BLaER1 (cell line): ENCODE measurements around the gene BICC1.

Experiments
- H3K27ac ChIP-seq: shearing (Covaris generic); formaldehyde crosslinking; 2 replicates; pipeline ENCODE4 v1.8.1; 2022
- H3K27me3 ChIP-seq: shearing (Covaris generic); formaldehyde crosslinking; 2 replicates; pipeline ENCODE4 v1.8.1; 2022
- H3K36me3 ChIP-seq: shearing (Covaris generic); formaldehyde crosslinking; 2 replicates; pipeline ENCODE4 v1.8.1; 2022
- H3K4me1 ChIP-seq: shearing (Covaris generic); formaldehyde crosslinking; 2 replicates; pipeline ENCODE4 v1.8.1; 2022
- H3K4me2 ChIP-seq: shearing (Covaris generic); formaldehyde crosslinking; 2 replicates; pipeline ENCODE4 v1.8.1; 2022
- H3K4me3 ChIP-seq: shearing (Covaris generic); formaldehyde crosslinking; 2 replicates; pipeline ENCODE4 v1.8.1; 2022
- H3K9ac ChIP-seq: shearing (Covaris generic); formaldehyde crosslinking; 2 replicates; pipeline ENCODE4 v1.8.1; 2022
- H3K9me3 ChIP-seq: shearing (Covaris generic); formaldehyde crosslinking; 2 replicates; pipeline ENCODE4 v1.8.1; 2022
- H4K20me1 ChIP-seq: shearing (Covaris generic); formaldehyde crosslinking; 2 replicates; pipeline ENCODE4 v1.8.1; 2022
- Cebpa-rat ChIP-seq: shearing (Covaris generic); IDR thresholded peaks from 2 replicates; pipeline ENCODE4 v1.8.1; 2022

The BICC1 gene

GRCh38 chr10:58778966-58779365, 266.3 kb downstream of the BICC1 start:
- Histone ChIP-seq H3K27ac (no peak overlapping the region), H3K4me2 (no peak overlapping the region), H3K9me3 (no peaks in the 10 kb centered on the region), H3K4me3 (no peak overlapping the region), H4K20me1 (no peaks in the 10 kb centered on the region), H3K4me1 (no peaks in the 10 kb centered on the region), H3K36me3 (no peaks in the 10 kb centered on the region), H3K27me3 (no peaks in the 10 kb centered on the region), H3K9ac (no peak overlapping the region)
- no peak for TF ChIP-seq Cebpa-rat

DNA sequence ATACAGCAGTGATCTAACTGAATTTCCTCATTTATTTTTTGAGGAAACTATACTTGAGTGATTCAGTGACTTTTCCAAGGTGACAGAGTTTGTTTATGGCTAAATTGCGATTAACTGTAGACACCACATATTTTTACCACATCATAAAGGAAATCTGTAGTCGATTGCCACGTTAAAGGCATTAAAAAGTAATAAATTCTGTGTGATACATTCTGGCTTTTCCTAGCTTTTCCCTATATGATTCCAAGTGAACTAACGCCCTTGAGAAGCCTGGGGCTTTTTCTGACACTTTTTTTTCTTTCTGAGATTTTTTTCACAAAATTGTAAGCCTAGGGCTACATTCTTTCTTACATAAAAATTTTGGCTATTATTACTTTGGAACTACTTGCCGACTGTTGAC, 266.9 kb downstream of the BICC1 start:
- no peak overlapping the region for H3K27ac ChIP-seq
- H4K20me1 ChIP-seq = no peaks in the 10 kb centered on the region
- no peaks in the 10 kb centered on the region for H3K4me1 ChIP-seq
- no peaks in the 10 kb centered on the region for H3K27me3 ChIP-seq
- no peak overlapping the region for H3K4me3 ChIP-seq
- no peak overlapping the region for H3K4me2 ChIP-seq
- H3K9me3 ChIP-seq = no peaks in the 10 kb centered on the region
- TF ChIP-seq Cebpa-rat = no peak
- H3K9ac ChIP-seq = no peak overlapping the region
- no peaks in the 10 kb centered on the region for H3K36me3 ChIP-seq

DNA sequence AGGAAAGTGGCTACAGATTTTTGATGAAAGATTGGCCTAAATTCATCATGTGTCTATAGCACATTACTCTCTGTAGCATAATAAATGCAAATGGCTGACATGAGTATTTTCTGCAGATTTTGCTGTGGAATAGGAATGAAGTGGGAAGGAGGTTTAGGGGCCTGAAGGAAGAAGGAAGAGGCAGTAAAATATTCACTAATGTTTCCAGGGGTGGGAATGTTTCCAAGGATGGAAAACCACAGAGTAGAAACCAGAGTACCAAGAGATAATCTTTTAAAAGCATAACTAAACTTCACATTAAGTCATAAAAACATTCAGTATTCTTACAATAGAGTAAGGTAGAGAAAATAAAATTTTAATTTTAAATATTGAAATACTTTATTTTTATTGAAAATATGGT, 267.8 kb downstream of the BICC1 start:
- H3K27ac ChIP-seq = no peak overlapping the region
- H3K4me1 ChIP-seq = no peaks in the 10 kb centered on the region
- no peak overlapping the region for H3K9ac ChIP-seq
- H3K4me3 ChIP-seq = no peak overlapping the region
- no peak for TF ChIP-seq Cebpa-rat
- no peaks in the 10 kb centered on the region for H4K20me1 ChIP-seq
- no peak overlapping the region for H3K4me2 ChIP-seq
- H3K36me3 ChIP-seq = no peaks in the 10 kb centered on the region
- H3K27me3 ChIP-seq = no peaks in the 10 kb centered on the region
- no peaks in the 10 kb centered on the region for H3K9me3 ChIP-seq

DNA sequence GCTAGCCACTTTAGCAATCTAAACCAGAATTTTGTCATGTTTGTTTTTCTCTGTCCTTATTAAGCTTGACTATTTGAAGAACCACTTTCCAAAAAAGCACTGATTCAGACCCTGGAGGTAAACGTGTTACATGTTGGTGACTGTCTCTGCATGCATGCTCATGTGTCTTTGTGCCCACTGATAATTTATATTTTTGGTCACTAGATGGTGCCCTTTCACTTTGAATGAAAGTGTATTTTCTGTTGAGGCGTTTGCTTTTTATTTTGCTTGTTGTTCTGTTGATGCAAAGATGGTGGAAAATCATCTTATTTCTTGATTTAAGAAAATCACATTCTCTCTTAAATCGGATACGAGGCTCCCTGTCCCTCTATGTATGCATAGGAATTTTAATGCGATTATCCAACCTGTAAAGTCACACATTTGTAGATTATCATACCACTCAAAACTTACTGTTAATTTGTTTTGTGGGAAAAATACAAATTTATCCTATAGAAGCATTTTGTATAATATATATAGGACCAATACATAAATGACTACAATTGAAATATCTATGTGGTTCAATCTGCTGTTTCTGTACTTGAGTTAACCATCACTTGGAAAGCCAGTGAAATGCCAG, 269.3 kb downstream of the BICC1 start:
- TF ChIP-seq Cebpa-rat = no peak
- no peaks in the 10 kb centered on the region for H3K27me3 ChIP-seq
- no peak overlapping the region for H3K9ac ChIP-seq
- H3K4me2 ChIP-seq = no peak overlapping the region
- no peaks in the 10 kb centered on the region for H3K9me3 ChIP-seq
- no peaks in the 10 kb centered on the region for H3K36me3 ChIP-seq
- no peak overlapping the region for H3K27ac ChIP-seq
- H3K4me1 ChIP-seq = no peaks in the 10 kb centered on the region
- H3K4me3 ChIP-seq = no peak overlapping the region
- no peaks in the 10 kb centered on the region for H4K20me1 ChIP-seq

- TF ChIP-seq Cebpa-rat = no peak
- no peak overlapping the region for H3K27ac ChIP-seq
- H3K4me2 ChIP-seq = no peak overlapping the region
- no peaks in the 10 kb centered on the region for H3K27me3 ChIP-seq
- H3K4me3 ChIP-seq = no peak overlapping the region
- no peaks in the 10 kb centered on the region for H3K36me3 ChIP-seq
- H4K20me1 ChIP-seq = no peaks in the 10 kb centered on the region
- no peaks in the 10 kb centered on the region for H3K9me3 ChIP-seq
- H3K9ac ChIP-seq = no peak overlapping the region
- H3K4me1 ChIP-seq = no peaks in the 10 kb centered on the region
Observed at GRCh38 chr10:58782876-58783851, 270.5 kb downstream of the BICC1 start.

- Histone ChIP-seq H3K4me1 (no peaks in the 10 kb centered on the region), H3K27ac (no peak overlapping the region), H4K20me1 (no peaks in the 10 kb centered on the region), H3K4me3 (no peak overlapping the region), H3K36me3 (no peaks in the 10 kb centered on the region), H3K27me3 (no peaks in the 10 kb centered on the region), H3K4me2 (no peak overlapping the region), H3K9me3 (no peaks in the 10 kb centered on the region), H3K9ac (no peak overlapping the region)
- TF ChIP-seq Cebpa-rat = no peak
Observed at GRCh38 chr10:58784361-58784760, 271.7 kb downstream of the BICC1 start.

- no peaks in the 10 kb centered on the region for H3K4me1 ChIP-seq
- no peaks in the 10 kb centered on the region for H3K36me3 ChIP-seq
- no peak for TF ChIP-seq Cebpa-rat
- no peaks in the 10 kb centered on the region for H4K20me1 ChIP-seq
- no peak overlapping the region for H3K4me2 ChIP-seq
- no peaks in the 10 kb centered on the region for H3K27me3 ChIP-seq
- H3K27ac ChIP-seq = no peak overlapping the region
- H3K9me3 ChIP-seq = no peaks in the 10 kb centered on the region
- no peak overlapping the region for H3K9ac ChIP-seq
- no peak overlapping the region for H3K4me3 ChIP-seq
Observed at GRCh38 chr10:58785354-58785753, 272.7 kb downstream of the BICC1 start.

DNA sequence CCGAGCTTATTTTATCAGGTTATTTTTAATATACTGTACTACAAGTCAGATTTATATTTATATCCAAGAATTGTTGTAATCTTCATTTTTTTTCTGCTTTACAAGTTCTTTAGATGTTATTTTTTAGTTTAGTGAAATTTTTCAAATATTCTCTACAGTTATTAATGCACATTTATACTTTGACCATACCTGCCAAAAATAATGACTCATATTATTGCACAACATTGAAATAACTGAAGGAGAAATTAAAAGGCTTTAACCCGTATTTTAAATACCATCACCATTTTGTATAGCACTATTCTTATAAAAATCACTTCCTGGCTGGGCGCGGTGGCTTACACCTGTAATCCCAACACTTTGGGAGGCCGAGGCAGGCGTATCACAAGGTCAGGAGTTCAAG, 278.5 kb downstream of the BICC1 start:
- no peaks in the 10 kb centered on the region for H4K20me1 ChIP-seq
- H3K36me3 ChIP-seq = no peaks in the 10 kb centered on the region
- H3K27me3 ChIP-seq = no peaks in the 10 kb centered on the region
- no peak overlapping the region for H3K9ac ChIP-seq
- H3K9me3 ChIP-seq = no peaks in the 10 kb centered on the region
- no peak overlapping the region for H3K4me3 ChIP-seq
- no peak overlapping the region for H3K27ac ChIP-seq
- no peak overlapping the region for H3K4me2 ChIP-seq
- no peak for TF ChIP-seq Cebpa-rat
- no peaks in the 10 kb centered on the region for H3K4me1 ChIP-seq

DNA sequence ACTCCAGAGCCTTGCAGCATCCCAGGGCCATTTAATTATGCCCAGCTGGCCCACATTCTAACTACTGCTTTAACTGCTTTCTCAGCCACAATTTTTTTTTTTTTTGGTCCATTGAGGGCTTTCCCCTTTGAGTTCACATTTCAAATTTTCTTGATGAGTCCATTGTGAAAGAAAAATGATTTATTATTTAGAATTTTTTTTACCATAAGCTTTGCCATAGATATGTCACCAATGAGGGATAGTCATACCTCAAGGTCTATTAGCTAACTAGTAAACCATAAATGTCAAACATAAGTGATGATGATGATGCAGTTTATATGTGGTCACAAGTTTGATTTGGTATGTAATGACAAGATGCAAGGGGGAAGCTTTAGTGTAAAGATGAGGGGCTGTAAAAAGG, 282.9 kb downstream of the BICC1 start:
- H4K20me1 ChIP-seq = no peaks in the 10 kb centered on the region
- H3K27me3 ChIP-seq = no peaks in the 10 kb centered on the region
- H3K4me3 ChIP-seq = no peak overlapping the region
- no peaks in the 10 kb centered on the region for H3K9me3 ChIP-seq
- no peaks in the 10 kb centered on the region for H3K36me3 ChIP-seq
- no peak overlapping the region for H3K9ac ChIP-seq
- H3K27ac ChIP-seq = no peak overlapping the region
- TF ChIP-seq Cebpa-rat = no peak
- no peak overlapping the region for H3K4me2 ChIP-seq
- H3K4me1 ChIP-seq = no peaks in the 10 kb centered on the region

- Histone ChIP-seq H4K20me1 (no peaks in the 10 kb centered on the region), H3K4me3 (no peak overlapping the region), H3K4me2 (no peak overlapping the region), H3K9ac (no peak overlapping the region), H3K36me3 (no peaks in the 10 kb centered on the region), H3K9me3 (no peaks in the 10 kb centered on the region), H3K4me1 (no peaks in the 10 kb centered on the region), H3K27ac (no peak overlapping the region), H3K27me3 (no peaks in the 10 kb centered on the region)
- TF ChIP-seq Cebpa-rat = no peak
Observed at GRCh38 chr10:58796242-58796641, 283.6 kb downstream of the BICC1 start.
